Measurements from ENCODE around the gene LRRC4C. TPM values are rescaled to one million over a fixed set of nuclear protein-coding genes. Genes with fewer than 3 reads are reported as not detected.

LRRC4C gene
- total RNA-seq, 1 experiment from 2014 or later = not detected

DNA sequence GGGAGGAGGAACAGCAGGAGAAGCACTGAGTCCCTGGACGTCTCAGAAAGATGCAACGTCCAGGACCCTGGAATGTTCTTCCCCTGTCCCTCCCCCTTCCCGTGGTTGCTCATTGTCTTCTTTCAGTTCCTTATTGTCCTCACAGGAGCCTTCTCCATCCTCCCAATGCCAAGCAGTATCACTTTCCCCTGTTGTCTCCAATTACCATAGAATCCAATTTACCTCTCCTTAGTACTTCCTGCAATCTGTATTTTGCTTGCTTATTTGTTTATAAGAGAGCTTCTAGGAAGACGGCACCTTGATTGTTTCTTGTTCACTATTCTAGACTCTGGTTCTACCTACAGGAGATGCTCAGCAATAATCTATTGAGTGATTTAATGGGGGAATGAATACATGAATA, 1273.7 kb downstream of the LRRC4C start:
- Mint-ChIP-seq H3K4me3 (ENCODE audit: unreplicated experiment) (no peak overlapping the region), H3K27me3 (ENCODE audit: insufficient read depth, unreplicated experiment) (no peaks in the 10 kb centered on the region), H3K9me3 (ENCODE audit: unreplicated experiment) (no peaks in the 10 kb centered on the region), H3K36me3 (ENCODE audit: insufficient read depth, unreplicated experiment) (peaks cover 6% of the 10 kb centered on the region), H3K4me1 (ENCODE audit: insufficient read depth, unreplicated experiment) (no peaks in the 10 kb centered on the region), H3K27ac (ENCODE audit: low read depth, unreplicated experiment) (no peak overlapping the region)
- no TSS peak for BruUV-seq (replicated peaks)
- POLR2A ChIA-PET = interaction anchor here (0.6 kb wide), 1 partner anchor 416 kb away, joined by 3 read pairs; no protein-coding TSS in a partner anchor
- CTCF ChIA-PET = interaction anchor here (1.2 kb wide), 1 partner anchor 43 kb away, joined by 5 read pairs; no protein-coding TSS in a partner anchor
- TF ChIP-seq, protein P1, sequence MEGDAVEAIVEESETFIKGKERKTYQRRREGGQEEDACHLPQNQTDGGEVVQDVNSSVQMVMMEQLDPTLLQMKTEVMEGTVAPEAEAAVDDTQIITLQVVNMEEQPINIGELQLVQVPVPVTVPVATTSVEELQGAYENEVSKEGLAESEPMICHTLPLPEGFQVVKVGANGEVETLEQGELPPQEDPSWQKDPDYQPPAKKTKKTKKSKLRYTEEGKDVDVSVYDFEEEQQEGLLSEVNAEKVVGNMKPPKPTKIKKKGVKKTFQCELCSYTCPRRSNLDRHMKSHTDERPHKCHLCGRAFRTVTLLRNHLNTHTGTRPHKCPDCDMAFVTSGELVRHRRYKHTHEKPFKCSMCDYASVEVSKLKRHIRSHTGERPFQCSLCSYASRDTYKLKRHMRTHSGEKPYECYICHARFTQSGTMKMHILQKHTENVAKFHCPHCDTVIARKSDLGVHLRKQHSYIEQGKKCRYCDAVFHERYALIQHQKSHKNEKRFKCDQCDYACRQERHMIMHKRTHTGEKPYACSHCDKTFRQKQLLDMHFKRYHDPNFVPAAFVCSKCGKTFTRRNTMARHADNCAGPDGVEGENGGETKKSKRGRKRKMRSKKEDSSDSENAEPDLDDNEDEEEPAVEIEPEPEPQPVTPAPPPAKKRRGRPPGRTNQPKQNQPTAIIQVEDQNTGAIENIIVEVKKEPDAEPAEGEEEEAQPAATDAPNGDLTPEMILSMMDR (IDR thresholded peaks at IDR 0.05; ENCODE audit: unreplicated experiment) = no peak
- DNase-seq (ENCODE audit: unreplicated experiment) = no peak
- intact Hi-C loops (cut with micrococcal nuclease) = no loop called here

GRCh38 chr11:40183073-40184064, 1276.1 kb downstream of the LRRC4C start:
- CTCF ChIA-PET = interaction anchor here (0.9 to 1.7 kb wide), 2 partner anchors 10 to 110 kb away, joined by 3 to 4 read pairs; no protein-coding TSS in a partner anchor
- H3K4me1 Mint-ChIP-seq (ENCODE audit: insufficient read depth, unreplicated experiment) = no peaks in the 10 kb centered on the region
- no peak for DNase-seq (ENCODE audit: unreplicated experiment)
- BruUV-seq (replicated peaks) = no TSS peak
- no peaks in the 10 kb centered on the region for H3K27me3 Mint-ChIP-seq (ENCODE audit: insufficient read depth, unreplicated experiment)
- no peaks in the 10 kb centered on the region for H3K9me3 Mint-ChIP-seq (ENCODE audit: unreplicated experiment)
- H3K27ac Mint-ChIP-seq (ENCODE audit: low read depth, unreplicated experiment) = no peak overlapping the region
- intact Hi-C loops (cut with micrococcal nuclease) = no loop called here
- POLR2A ChIA-PET = interaction anchor here (0.7 kb wide), 1 partner anchor 14 kb away, joined by 3 read pairs; no protein-coding TSS in a partner anchor
- peaks cover 6% of the 10 kb centered on the region for H3K36me3 Mint-ChIP-seq (ENCODE audit: insufficient read depth, unreplicated experiment)
- no peak overlapping the region for H3K4me3 Mint-ChIP-seq (ENCODE audit: unreplicated experiment)
- TF ChIP-seq, protein P1 (IDR thresholded peaks at IDR 0.05; ENCODE audit: unreplicated experiment) = no peak

DNA sequence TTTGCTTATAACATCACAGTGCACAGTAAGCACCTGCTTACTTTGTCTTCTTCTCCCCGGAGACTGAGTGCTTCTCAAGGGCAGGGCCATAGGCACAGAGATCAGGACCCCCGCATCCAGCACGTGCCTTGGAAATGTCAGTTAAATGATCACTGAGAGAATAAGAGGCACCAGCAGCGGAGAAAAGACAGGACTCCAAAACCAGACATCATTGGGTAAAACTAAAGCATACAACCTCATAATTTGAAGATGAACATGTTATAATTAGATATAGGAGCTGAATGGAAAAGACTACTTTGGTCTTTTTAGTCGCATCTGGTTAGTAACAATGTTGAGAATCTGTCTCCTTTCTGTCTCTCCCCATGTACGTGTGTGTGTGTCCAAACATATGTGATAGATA, 1279.9 kb downstream of the LRRC4C start:
- no peak for DNase-seq (ENCODE audit: unreplicated experiment)
- intact Hi-C loops (cut with micrococcal nuclease) = no loop called here
- POLR2A ChIA-PET = no interaction called here
- BruUV-seq (replicated peaks) = no TSS peak
- CTCF ChIA-PET = interaction anchor here (0.6 kb wide), 1 partner anchor 309 kb away, joined by 3 read pairs; no protein-coding TSS in a partner anchor
- Mint-ChIP-seq H3K4me3 (ENCODE audit: unreplicated experiment) (no peak overlapping the region), H3K27me3 (ENCODE audit: insufficient read depth, unreplicated experiment) (no peaks in the 10 kb centered on the region), H3K9me3 (ENCODE audit: unreplicated experiment) (no peaks in the 10 kb centered on the region), H3K4me1 (ENCODE audit: insufficient read depth, unreplicated experiment) (no peaks in the 10 kb centered on the region), H3K27ac (ENCODE audit: low read depth, unreplicated experiment) (no peak overlapping the region), H3K36me3 (ENCODE audit: insufficient read depth, unreplicated experiment) (peaks cover 6% of the 10 kb centered on the region)
- TF ChIP-seq, protein P1 (IDR thresholded peaks at IDR 0.05; ENCODE audit: unreplicated experiment) = no peak

GRCh38 chr11:40178470-40178869, 1281.0 kb downstream of the LRRC4C start:
- no peak overlapping the region for H3K4me3 Mint-ChIP-seq (ENCODE audit: unreplicated experiment)
- H3K9me3 Mint-ChIP-seq (ENCODE audit: unreplicated experiment) = no peaks in the 10 kb centered on the region
- TF ChIP-seq, protein P1 (IDR thresholded peaks at IDR 0.05; ENCODE audit: unreplicated experiment) = no peak
- DNase-seq (ENCODE audit: unreplicated experiment) = no peak
- intact Hi-C loops (cut with micrococcal nuclease) = no loop called here
- ChIA-PET POLR2A (interaction anchor here (0.6 to 0.7 kb wide), 2 partner anchors 15 to 1307 kb away, joined by 3 read pairs; no protein-coding TSS in a partner anchor), CTCF (interaction anchor here (0.5 to 1.2 kb wide), 2 partner anchors 15 to 804 kb away, joined by 3 to 6 read pairs; no protein-coding TSS in a partner anchor)
- H3K36me3 Mint-ChIP-seq (ENCODE audit: insufficient read depth, unreplicated experiment) = peaks cover under 1% of the 10 kb centered on the region
- H3K27me3 Mint-ChIP-seq (ENCODE audit: insufficient read depth, unreplicated experiment) = no peaks in the 10 kb centered on the region
- H3K27ac Mint-ChIP-seq (ENCODE audit: low read depth, unreplicated experiment) = no peak overlapping the region
- no peaks in the 10 kb centered on the region for H3K4me1 Mint-ChIP-seq (ENCODE audit: insufficient read depth, unreplicated experiment)
- no TSS peak for BruUV-seq (replicated peaks)

All from MCF 10A (cell line).